ENCODE measurements around the gene TLL2.

The TLL2 gene

DNA sequence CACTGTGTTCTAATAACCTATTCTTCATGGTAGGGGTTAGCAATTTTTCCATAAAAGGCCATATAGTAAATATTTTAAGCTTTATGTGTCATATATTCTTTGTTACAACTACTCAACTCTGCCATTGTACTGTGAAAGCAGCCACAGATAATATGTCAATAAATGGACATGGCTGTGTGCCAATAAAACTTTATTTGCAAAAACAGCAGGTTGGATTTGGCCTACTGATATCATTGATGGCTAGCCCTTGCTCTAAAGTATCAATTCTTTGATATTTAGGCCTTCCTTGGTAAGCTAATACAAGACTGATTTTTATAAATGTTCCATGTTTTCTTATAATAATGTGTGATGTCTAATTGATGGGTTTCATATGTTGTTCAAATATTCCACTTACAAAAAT is 77.7 kb downstream of the TLL2 start:
- TF ChIP-seq, protein P1, sequence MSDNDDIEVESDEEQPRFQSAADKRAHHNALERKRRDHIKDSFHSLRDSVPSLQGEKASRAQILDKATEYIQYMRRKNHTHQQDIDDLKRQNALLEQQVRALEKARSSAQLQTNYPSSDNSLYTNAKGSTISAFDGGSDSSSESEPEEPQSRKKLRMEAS (IDR thresholded peaks at IDR 0.05), result no peak
- no peak for TF ChIP-seq EGR1 (IDR thresholded peaks at IDR 0.05)

DNA sequence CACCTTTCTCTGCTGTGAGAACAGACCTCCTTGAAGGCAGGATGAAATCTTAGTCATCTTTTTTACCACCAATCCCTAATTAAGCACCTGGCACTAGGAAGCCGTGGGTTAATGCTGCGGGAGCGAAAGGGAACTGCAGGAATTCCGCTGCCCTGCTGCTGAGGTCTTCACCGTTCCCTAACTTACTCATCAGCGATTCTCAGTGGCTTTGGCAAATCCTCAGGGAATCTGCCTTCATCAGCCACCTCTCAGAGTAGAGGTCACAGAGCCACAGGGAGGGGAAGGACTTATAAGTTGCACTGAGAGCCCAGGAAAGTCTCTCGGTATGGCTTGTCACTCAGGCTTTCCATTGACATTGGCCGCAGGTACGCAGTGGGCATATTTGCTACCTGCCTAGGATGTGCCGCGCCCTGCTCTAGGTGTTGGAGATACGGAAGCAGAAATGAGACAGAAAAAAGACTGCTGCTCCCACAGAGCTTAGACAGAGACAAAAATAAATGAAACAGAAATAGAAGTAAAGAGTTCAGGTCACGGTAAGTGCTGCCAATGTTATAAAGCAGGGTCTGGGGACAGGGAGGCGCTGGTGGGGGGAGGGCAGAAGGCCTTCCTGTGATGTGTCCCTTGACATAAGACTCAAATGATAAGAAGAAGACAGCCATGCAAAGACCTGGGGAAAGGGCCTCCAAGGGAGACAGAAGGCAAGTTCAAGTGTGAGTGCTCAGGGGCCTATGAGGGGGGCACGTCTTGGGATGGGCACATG is 82.3 kb downstream of the TLL2 start:
- TF ChIP-seq YY1 (IDR thresholded peaks at IDR 0.05; ENCODE audit: low read depth) (no peak), TCF12 (IDR thresholded peaks at IDR 0.05; ENCODE audit: low read depth) (no peak), TAF1 (IDR thresholded peaks at IDR 0.05; ENCODE audit: low read depth) (no peak), RAD21 (IDR thresholded peaks at IDR 0.05; ENCODE audit: low read depth) (no peak), CEBPB (IDR thresholded peaks at IDR 0.05) (no peak), ZBTB7A (IDR thresholded peaks at IDR 0.05; ENCODE audit: low read depth) (no peak), FOXM1 (IDR thresholded peaks at IDR 0.05; ENCODE audit: borderline replicate concordance, low read depth) (no peak), TEAD4 (IDR thresholded peaks at IDR 0.05) (no peak), NFIC (IDR thresholded peaks at IDR 0.05) (no peak), EGR1 (IDR thresholded peaks at IDR 0.05) (no peak), CREB1 (IDR thresholded peaks at IDR 0.05; ENCODE audit: low read depth) (no peak), EP300 (IDR thresholded peaks at IDR 0.05; ENCODE audit: borderline replicate concordance) (no peak)
- TF ChIP-seq, protein P2, sequence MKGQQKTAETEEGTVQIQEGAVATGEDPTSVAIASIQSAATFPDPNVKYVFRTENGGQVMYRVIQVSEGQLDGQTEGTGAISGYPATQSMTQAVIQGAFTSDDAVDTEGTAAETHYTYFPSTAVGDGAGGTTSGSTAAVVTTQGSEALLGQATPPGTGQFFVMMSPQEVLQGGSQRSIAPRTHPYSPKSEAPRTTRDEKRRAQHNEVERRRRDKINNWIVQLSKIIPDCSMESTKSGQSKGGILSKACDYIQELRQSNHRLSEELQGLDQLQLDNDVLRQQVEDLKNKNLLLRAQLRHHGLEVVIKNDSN (IDR thresholded peaks at IDR 0.05), result no peak
- TF ChIP-seq, protein P1 (IDR thresholded peaks at IDR 0.05), result no peak
- TF ChIP-seq, protein P3, sequence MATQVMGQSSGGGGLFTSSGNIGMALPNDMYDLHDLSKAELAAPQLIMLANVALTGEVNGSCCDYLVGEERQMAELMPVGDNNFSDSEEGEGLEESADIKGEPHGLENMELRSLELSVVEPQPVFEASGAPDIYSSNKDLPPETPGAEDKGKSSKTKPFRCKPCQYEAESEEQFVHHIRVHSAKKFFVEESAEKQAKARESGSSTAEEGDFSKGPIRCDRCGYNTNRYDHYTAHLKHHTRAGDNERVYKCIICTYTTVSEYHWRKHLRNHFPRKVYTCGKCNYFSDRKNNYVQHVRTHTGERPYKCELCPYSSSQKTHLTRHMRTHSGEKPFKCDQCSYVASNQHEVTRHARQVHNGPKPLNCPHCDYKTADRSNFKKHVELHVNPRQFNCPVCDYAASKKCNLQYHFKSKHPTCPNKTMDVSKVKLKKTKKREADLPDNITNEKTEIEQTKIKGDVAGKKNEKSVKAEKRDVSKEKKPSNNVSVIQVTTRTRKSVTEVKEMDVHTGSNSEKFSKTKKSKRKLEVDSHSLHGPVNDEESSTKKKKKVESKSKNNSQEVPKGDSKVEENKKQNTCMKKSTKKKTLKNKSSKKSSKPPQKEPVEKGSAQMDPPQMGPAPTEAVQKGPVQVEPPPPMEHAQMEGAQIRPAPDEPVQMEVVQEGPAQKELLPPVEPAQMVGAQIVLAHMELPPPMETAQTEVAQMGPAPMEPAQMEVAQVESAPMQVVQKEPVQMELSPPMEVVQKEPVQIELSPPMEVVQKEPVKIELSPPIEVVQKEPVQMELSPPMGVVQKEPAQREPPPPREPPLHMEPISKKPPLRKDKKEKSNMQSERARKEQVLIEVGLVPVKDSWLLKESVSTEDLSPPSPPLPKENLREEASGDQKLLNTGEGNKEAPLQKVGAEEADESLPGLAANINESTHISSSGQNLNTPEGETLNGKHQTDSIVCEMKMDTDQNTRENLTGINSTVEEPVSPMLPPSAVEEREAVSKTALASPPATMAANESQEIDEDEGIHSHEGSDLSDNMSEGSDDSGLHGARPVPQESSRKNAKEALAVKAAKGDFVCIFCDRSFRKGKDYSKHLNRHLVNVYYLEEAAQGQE (IDR thresholded peaks at IDR 0.05; ENCODE audit: low read depth), result no peak

DNA sequence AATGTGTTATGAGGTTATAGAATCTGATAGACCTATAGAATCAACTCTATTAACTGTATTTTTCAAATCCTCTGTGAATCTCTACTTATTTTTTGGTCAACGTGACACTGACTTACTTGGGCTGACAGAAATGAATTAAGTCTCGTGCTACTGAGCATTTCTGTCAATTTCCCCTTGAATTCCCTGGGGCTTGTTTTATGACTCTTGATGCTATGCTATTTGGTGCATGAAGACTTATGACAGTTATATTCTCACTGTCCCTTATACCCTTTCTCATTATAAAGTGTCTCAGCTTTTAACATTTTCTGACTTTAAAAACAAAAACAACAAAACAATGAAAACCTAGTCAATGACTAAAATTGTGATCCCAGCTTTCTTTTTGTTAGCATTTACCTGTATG is 86.4 kb downstream of the TLL2 start:
- no peak for TF ChIP-seq CREB1 (IDR thresholded peaks at IDR 0.05; ENCODE audit: low read depth)
- TF ChIP-seq NFIC (IDR thresholded peaks at IDR 0.05), result no peak
- TF ChIP-seq, protein P2 (IDR thresholded peaks at IDR 0.05), result no peak
- TF ChIP-seq, protein P3 (IDR thresholded peaks at IDR 0.05; ENCODE audit: low read depth), result no peak
- TF ChIP-seq FOXM1 (IDR thresholded peaks at IDR 0.05; ENCODE audit: borderline replicate concordance, low read depth), result no peak
- TF ChIP-seq, protein P1 (IDR thresholded peaks at IDR 0.05), result no peak
- TF ChIP-seq RAD21 (IDR thresholded peaks at IDR 0.05; ENCODE audit: low read depth), result no peak
- no peak for TF ChIP-seq EGR1 (IDR thresholded peaks at IDR 0.05)
- no peak for TF ChIP-seq TEAD4 (IDR thresholded peaks at IDR 0.05)
- no peak for TF ChIP-seq CEBPB (IDR thresholded peaks at IDR 0.05)
- no peak for TF ChIP-seq TAF1 (IDR thresholded peaks at IDR 0.05; ENCODE audit: low read depth)
- no peak for TF ChIP-seq ZBTB7A (IDR thresholded peaks at IDR 0.05; ENCODE audit: low read depth)
- TF ChIP-seq TCF12 (IDR thresholded peaks at IDR 0.05; ENCODE audit: low read depth), result no peak
- TF ChIP-seq EP300 (IDR thresholded peaks at IDR 0.05; ENCODE audit: borderline replicate concordance), result no peak

DNA sequence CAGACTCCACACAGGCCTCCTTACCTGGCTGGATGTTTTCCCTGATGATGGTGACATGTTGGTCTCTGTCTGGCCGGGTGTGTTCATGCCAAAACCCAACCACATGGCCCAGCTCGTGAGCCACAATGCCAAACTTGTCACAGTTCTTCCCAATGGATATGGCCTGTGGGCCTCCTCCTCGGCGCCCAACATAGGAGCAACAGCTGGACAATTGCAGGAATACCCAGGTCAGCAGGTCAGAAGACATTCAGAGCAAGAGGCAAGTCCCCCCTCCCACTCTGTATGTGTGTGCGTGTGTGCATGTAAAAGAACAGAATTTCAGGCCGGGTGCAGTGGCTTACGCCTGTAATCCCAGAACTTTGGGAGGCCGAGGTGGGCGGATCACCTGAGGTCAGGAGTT is 91.2 kb downstream of the TLL2 start:
- no peak for TF ChIP-seq RAD21 (IDR thresholded peaks at IDR 0.05; ENCODE audit: low read depth)
- TF ChIP-seq, protein P1 (IDR thresholded peaks at IDR 0.05), result no peak
- TF ChIP-seq TAF1 (IDR thresholded peaks at IDR 0.05; ENCODE audit: low read depth), result no peak
- TF ChIP-seq CEBPB (IDR thresholded peaks at IDR 0.05), result no peak
- TF ChIP-seq CREB1 (IDR thresholded peaks at IDR 0.05; ENCODE audit: low read depth), result no peak
- no peak for TF ChIP-seq TEAD4 (IDR thresholded peaks at IDR 0.05)
- TF ChIP-seq, protein P2 (IDR thresholded peaks at IDR 0.05), result no peak
- no peak for TF ChIP-seq TCF12 (IDR thresholded peaks at IDR 0.05; ENCODE audit: low read depth)
- TF ChIP-seq YY1 (IDR thresholded peaks at IDR 0.05; ENCODE audit: low read depth), result no peak
- TF ChIP-seq ZBTB7A (IDR thresholded peaks at IDR 0.05; ENCODE audit: low read depth), result no peak
- TF ChIP-seq NFIC (IDR thresholded peaks at IDR 0.05), result no peak
- no peak for TF ChIP-seq EGR1 (IDR thresholded peaks at IDR 0.05)
- TF ChIP-seq, protein P3 (IDR thresholded peaks at IDR 0.05; ENCODE audit: low read depth), result no peak
- no peak for TF ChIP-seq EP300 (IDR thresholded peaks at IDR 0.05; ENCODE audit: borderline replicate concordance)
- TF ChIP-seq FOXM1 (IDR thresholded peaks at IDR 0.05; ENCODE audit: borderline replicate concordance, low read depth), result no peak
